Measurements from ENCODE around the gene POLR1A.
"Not testable (repeated sequence)": the region's sequence is repeated elsewhere in the genome, so short reads cannot be mapped to it uniquely, and the experiment has no call there.

Gene POLR1A

GRCh38 chr2:85994897-85995647 is 110.6 kb downstream of the POLR1A start:
- DNase-seq (ENCODE audit: low spot score), result no peak
- TF ChIP-seq, protein P1, sequence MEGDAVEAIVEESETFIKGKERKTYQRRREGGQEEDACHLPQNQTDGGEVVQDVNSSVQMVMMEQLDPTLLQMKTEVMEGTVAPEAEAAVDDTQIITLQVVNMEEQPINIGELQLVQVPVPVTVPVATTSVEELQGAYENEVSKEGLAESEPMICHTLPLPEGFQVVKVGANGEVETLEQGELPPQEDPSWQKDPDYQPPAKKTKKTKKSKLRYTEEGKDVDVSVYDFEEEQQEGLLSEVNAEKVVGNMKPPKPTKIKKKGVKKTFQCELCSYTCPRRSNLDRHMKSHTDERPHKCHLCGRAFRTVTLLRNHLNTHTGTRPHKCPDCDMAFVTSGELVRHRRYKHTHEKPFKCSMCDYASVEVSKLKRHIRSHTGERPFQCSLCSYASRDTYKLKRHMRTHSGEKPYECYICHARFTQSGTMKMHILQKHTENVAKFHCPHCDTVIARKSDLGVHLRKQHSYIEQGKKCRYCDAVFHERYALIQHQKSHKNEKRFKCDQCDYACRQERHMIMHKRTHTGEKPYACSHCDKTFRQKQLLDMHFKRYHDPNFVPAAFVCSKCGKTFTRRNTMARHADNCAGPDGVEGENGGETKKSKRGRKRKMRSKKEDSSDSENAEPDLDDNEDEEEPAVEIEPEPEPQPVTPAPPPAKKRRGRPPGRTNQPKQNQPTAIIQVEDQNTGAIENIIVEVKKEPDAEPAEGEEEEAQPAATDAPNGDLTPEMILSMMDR (IDR thresholded peaks at IDR 0.05; ENCODE audit: extremely low read depth, insufficient read depth, missing control alignments), result no peak
- in situ Hi-C loops (cut with MboI; ENCODE audit: low pct_unique_long_range_greater_than_20kb, low sequenced_read_pairs, unreplicated experiment), result no loop called here

DNA sequence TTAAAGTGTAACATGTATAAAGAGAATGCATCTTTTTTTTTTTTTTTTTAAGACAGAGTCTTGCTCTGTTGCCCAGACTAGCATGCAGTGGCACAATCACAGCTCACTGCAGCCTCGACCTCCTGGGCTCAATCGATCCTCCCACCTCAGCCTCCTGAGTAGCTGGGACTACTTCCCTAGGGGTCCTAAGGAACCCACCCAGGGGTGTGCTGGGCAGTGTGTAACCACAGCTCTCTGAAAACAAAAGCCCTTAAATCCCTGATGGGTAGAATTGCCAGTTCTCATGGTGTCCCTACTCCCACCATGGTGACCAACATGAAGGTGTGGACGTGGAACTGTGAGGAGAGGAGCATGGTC is 111.3 kb downstream of the POLR1A start:
- TF ChIP-seq, protein P1 (IDR thresholded peaks at IDR 0.05; ENCODE audit: extremely low read depth, insufficient read depth, missing control alignments), result no peak
- no peak for DNase-seq (ENCODE audit: low spot score)
- in situ Hi-C loops (cut with MboI; ENCODE audit: low pct_unique_long_range_greater_than_20kb, low sequenced_read_pairs, unreplicated experiment), result no loop called here

- in situ Hi-C loops (cut with MboI; ENCODE audit: low pct_unique_long_range_greater_than_20kb, low sequenced_read_pairs, unreplicated experiment), result no loop called here
- TF ChIP-seq, protein P1 (IDR thresholded peaks at IDR 0.05; ENCODE audit: extremely low read depth, insufficient read depth, missing control alignments), result no peak
- no peak for DNase-seq (ENCODE audit: low spot score)
Observed at GRCh38 chr2:85992611-85993010, 113.1 kb downstream of the POLR1A start.

DNA sequence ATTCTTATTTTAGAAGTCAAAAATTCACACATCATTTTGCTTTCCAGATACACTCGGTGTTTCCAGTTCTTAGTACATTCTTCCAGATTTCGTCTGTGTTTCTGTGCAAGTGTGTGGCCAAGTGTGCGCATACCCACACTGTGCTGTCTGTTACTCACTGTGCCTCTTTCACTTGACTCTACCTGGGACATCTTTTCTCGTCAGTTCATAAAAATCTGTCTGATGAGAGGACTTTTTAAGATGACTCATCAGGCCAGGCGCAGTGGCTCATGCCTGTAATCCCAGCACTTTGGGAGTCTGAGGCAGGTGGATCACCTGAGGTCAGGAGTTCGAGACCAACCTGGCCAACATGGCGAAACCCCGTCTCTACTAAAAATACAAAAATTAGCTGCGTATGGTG is 113.6 kb downstream of the POLR1A start:
- DNase-seq (ENCODE audit: low spot score); in situ Hi-C loops (cut with MboI; ENCODE audit: low pct_unique_long_range_greater_than_20kb, low sequenced_read_pairs, unreplicated experiment): not testable (repeated sequence)

DNA sequence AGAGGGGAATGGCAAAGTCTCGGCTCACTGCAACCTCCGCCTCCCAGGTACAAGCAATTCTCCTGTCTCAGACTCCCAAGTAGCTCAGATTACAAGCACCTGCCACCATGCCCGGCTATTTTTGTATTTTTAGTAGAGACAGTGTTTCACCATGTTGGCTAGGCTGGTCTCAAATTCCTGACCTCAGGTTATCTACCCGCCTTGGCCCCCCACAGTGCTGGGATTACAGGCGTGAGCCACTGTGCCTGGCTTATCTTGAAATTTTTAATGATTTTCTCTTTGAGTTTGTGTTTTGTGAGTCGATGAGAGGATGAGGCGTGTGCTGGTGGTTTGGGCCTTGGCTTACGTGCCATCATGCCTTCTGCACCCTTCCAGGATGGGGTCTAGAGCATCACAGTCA is 115.6 kb downstream of the POLR1A start:
- DNase-seq (ENCODE audit: low spot score), result no peak
- TF ChIP-seq, protein P1 (IDR thresholded peaks at IDR 0.05; ENCODE audit: extremely low read depth, insufficient read depth, missing control alignments), result no peak
- in situ Hi-C loops (cut with MboI; ENCODE audit: low pct_unique_long_range_greater_than_20kb, low sequenced_read_pairs, unreplicated experiment), result no loop called here

DNA sequence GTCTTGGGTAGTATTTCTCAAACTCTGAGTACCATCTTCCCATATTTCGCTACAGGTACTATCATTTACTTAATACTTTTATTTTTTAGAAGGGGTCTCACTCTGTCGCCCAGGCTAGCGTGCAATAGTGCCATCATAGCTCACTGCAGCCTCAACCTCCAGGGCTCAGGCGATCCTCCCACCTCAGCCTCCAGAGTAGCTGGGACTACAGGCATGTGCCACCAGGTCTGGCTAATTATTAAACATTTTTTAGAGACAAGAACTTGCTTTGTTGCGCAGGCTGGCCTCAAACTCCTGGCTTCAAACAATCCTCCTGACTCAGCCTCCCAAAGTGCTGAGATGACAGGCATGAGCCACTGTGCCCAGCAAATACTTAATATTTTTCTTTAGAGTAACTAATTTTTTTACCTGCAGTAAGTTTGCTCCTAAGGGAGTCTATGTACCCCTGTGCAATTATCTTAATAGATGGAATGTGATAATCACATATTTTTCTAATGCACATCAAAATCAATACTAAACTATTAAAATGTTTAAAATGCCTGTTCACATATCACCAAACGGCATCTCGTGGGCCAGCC is 116.3 kb downstream of the POLR1A start:
- in situ Hi-C loops (cut with MboI; ENCODE audit: low pct_unique_long_range_greater_than_20kb, low sequenced_read_pairs, unreplicated experiment), result no loop called here
- TF ChIP-seq, protein P1 (IDR thresholded peaks at IDR 0.05; ENCODE audit: extremely low read depth, insufficient read depth, missing control alignments), result no peak
- no peak for DNase-seq (ENCODE audit: low spot score)

DNA sequence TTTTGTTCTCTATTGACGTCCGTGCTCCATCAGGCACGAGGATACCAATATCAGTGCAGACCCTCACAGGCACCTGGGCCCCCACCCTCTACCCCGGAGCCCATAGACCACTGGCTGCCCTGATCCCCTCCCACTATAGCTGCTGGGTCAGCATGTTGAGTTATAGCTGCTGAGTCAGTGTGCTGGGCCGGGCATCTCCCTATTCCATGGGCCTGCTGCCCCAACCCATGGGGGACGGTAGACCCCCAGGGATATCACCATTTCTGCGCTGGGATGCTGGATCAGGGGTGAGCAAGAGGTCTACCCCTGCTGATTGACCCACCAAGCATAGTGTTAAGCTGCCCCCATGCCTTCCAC is 116.8 kb downstream of the POLR1A start:
- in situ Hi-C loops (cut with MboI; ENCODE audit: low pct_unique_long_range_greater_than_20kb, low sequenced_read_pairs, unreplicated experiment), result no loop called here
- no peak for DNase-seq (ENCODE audit: low spot score)
- TF ChIP-seq, protein P1 (IDR thresholded peaks at IDR 0.05; ENCODE audit: extremely low read depth, insufficient read depth, missing control alignments), result no peak

All from GM13977 (cell line).